Measurements from ENCODE around the gene SORBS1.

SORBS1 gene

DNA sequence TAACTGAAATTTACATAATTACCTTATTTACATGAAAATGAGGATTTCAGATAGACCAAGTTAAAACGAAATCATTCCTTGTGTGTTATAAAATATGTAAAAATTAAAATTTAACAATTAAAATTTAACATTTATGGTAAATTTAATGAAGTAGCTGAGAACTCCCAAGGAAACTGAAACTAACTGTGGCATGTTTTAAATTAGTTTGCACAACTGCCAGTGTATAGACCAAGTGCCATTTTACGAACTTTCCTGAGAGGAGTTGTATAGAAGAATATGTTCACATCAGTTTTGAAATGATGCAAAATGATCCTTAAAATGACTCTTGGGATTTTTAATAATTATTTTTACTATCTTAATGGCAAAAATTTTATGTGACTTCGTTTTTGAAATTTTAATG, 293.9 kb downstream of the SORBS1 start:
- no peak overlapping the region for H3K4me3 ChIP-seq
- H3K9ac ChIP-seq: no peak overlapping the region
- no peaks in the 10 kb centered on the region for H3K27me3 ChIP-seq
- no peak overlapping the region for H3K4me2 ChIP-seq
- H3K4me1 ChIP-seq: no peaks in the 10 kb centered on the region; the same call in 1 of the 2 replicates
- peaks cover 95% of the 10 kb centered on the region for H3K36me3 ChIP-seq
- no peak overlapping the region for H3K27ac ChIP-seq
- no peaks in the 10 kb centered on the region for H3K9me3 ChIP-seq
- TF ChIP-seq Cebpa-rat (IDR thresholded peaks at IDR 0.05): no peak
- peaks cover 71% of the 10 kb centered on the region for H4K20me1 ChIP-seq

GRCh38 chr10:95266674-95267095, 294.5 kb downstream of the SORBS1 start:
- TF ChIP-seq Cebpa-rat (IDR thresholded peaks at IDR 0.05): no peak
- Histone ChIP-seq H3K36me3 (peaks cover 97% of the 10 kb centered on the region), H3K27me3 (no peaks in the 10 kb centered on the region), H3K9me3 (no peaks in the 10 kb centered on the region), H3K27ac (no peak overlapping the region), H4K20me1 (peaks cover 71% of the 10 kb centered on the region), H3K4me3 (no peak overlapping the region), H3K4me1 (no peaks in the 10 kb centered on the region; the same call in 1 of the 2 replicates), H3K4me2 (no peak overlapping the region), H3K9ac (no peak overlapping the region)

GRCh38 chr10:95265572-95265971, 295.6 kb downstream of the SORBS1 start:
- Histone ChIP-seq H3K36me3 (peaks cover 97% of the 10 kb centered on the region), H4K20me1 (peaks cover 63% of the 10 kb centered on the region)
- TF ChIP-seq Cebpa-rat (IDR thresholded peaks at IDR 0.05): no peak

GRCh38 chr10:95264227-95265051, 296.7 kb downstream of the SORBS1 start:
- no peak for TF ChIP-seq Cebpa-rat (IDR thresholded peaks at IDR 0.05)
- H3K27ac ChIP-seq: no peak overlapping the region
- H3K9ac ChIP-seq: no peak overlapping the region
- H3K4me2 ChIP-seq: no peak overlapping the region
- no peak overlapping the region for H3K4me3 ChIP-seq
- no peaks in the 10 kb centered on the region for H3K27me3 ChIP-seq
- H3K36me3 ChIP-seq: peaks cover 97% of the 10 kb centered on the region
- peaks cover 55% of the 10 kb centered on the region for H4K20me1 ChIP-seq
- peaks cover 1% of the 10 kb centered on the region; the same call in 1 of the 2 replicates for H3K9me3 ChIP-seq
- H3K4me1 ChIP-seq: no peaks in the 10 kb centered on the region; the same call in 1 of the 2 replicates

More at GRCh38 chr10:95265572-95265971, 295.6 kb downstream of the SORBS1 start:
- no peak overlapping the region for H3K4me3 ChIP-seq
- no peak overlapping the region for H3K4me2 ChIP-seq
- no peaks in the 10 kb centered on the region; the same call in 1 of the 2 replicates for H3K4me1 ChIP-seq
- H3K27me3 ChIP-seq: no peaks in the 10 kb centered on the region
- H3K27ac ChIP-seq: no peak overlapping the region
- H3K9ac ChIP-seq: no peak overlapping the region
- H3K9me3 ChIP-seq: no peaks in the 10 kb centered on the region

DNA sequence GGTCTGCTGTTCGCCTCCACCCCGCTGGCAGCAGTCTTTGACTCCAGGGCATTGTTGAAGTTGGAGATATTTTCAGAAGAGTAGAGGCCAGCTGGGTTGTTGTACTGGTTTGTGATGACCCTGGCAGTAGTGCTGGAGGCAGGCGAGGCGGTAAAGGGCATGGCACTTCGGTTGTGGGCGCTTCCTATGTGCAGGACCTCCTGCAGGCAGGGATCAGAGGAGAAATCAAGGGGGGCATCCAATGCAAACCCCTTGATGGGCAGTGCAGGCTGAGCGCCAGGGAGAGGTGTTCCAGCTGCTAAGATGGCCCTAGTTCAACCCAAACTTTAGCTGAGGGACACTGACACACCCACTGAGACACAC, 297.3 kb downstream of the SORBS1 start:
- no peak overlapping the region for H3K4me3 ChIP-seq
- H3K9me3 ChIP-seq: peaks cover 6% of the 10 kb centered on the region; the same call in 1 of the 2 replicates
- peaks cover 51% of the 10 kb centered on the region for H4K20me1 ChIP-seq
- no peak overlapping the region for H3K27ac ChIP-seq
- H3K9ac ChIP-seq: no peak overlapping the region
- no peaks in the 10 kb centered on the region; the same call in 1 of the 2 replicates for H3K4me1 ChIP-seq
- peaks cover 97% of the 10 kb centered on the region for H3K36me3 ChIP-seq
- no peak overlapping the region for H3K4me2 ChIP-seq
- TF ChIP-seq Cebpa-rat (IDR thresholded peaks at IDR 0.05): no peak
- H3K27me3 ChIP-seq: no peaks in the 10 kb centered on the region

DNA sequence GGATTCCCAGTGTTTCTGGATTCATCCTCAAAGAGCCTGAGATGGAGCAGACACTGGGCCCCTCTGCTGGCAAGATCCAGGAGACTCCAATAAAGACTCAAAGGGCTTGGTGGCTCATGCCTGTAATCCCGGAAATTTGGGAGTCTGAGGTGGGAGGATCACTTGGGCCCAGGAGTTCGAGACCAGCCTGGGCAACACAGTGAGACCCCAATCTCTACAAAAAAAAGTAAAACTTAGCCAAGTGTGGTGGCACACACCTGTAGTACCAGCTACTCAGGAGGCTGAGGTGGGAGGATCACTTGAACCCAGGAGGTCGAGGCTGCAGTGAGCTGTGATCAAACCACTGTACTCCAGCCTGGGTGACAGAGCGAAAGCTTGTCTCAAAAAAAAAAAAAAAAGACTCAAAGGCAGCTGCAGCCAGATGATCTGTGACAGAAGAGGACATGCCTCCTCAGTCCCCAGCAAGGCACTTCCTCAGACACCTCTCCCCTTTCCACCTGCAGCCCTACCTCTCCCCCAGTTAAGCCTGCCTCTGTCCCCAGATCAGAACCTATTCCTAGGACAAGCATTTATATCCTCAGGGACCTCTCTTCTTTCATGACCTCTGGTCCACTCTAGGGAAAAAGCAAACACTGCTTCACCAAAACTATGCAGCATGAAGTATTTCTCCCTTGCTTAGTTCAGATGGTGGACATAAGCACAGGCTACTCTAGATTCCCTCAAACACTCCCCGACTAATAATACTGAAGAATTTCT, 298.2 kb downstream of the SORBS1 start:
- peaks cover 97% of the 10 kb centered on the region for H3K36me3 ChIP-seq
- H3K4me1 ChIP-seq: no peaks in the 10 kb centered on the region; the same call in 1 of the 2 replicates
- no peak overlapping the region for H3K9ac ChIP-seq
- no peak overlapping the region for H3K27ac ChIP-seq
- no peak overlapping the region for H3K4me3 ChIP-seq
- H3K4me2 ChIP-seq: no peak overlapping the region
- H3K9me3 ChIP-seq: peaks cover 11% of the 10 kb centered on the region
- no peak for TF ChIP-seq Cebpa-rat (IDR thresholded peaks at IDR 0.05)
- peaks cover 42% of the 10 kb centered on the region for H4K20me1 ChIP-seq
- no peaks in the 10 kb centered on the region for H3K27me3 ChIP-seq

GRCh38 chr10:95261926-95262325, 299.2 kb downstream of the SORBS1 start:
- Histone ChIP-seq H4K20me1 (peaks cover 41% of the 10 kb centered on the region), H3K4me2 (no peak overlapping the region), H3K9ac (no peak overlapping the region), H3K4me3 (no peak overlapping the region), H3K27ac (no peak overlapping the region), H3K27me3 (no peaks in the 10 kb centered on the region), H3K4me1 (no peaks in the 10 kb centered on the region; the same call in 1 of the 2 replicates), H3K9me3 (peaks cover 20% of the 10 kb centered on the region), H3K36me3 (peaks cover 100% of the 10 kb centered on the region)
- TF ChIP-seq Cebpa-rat (IDR thresholded peaks at IDR 0.05): no peak
